ENCODE measurements around the gene MSL2. TPM values are rescaled to one million over a fixed set of nuclear protein-coding genes. Genes with fewer than 3 reads are reported as not detected.
"Not testable (repeated sequence)": the region's sequence is repeated elsewhere in the genome, so short reads cannot be mapped to it uniquely, and the experiment has no call there.

MSL2 gene, protein sequence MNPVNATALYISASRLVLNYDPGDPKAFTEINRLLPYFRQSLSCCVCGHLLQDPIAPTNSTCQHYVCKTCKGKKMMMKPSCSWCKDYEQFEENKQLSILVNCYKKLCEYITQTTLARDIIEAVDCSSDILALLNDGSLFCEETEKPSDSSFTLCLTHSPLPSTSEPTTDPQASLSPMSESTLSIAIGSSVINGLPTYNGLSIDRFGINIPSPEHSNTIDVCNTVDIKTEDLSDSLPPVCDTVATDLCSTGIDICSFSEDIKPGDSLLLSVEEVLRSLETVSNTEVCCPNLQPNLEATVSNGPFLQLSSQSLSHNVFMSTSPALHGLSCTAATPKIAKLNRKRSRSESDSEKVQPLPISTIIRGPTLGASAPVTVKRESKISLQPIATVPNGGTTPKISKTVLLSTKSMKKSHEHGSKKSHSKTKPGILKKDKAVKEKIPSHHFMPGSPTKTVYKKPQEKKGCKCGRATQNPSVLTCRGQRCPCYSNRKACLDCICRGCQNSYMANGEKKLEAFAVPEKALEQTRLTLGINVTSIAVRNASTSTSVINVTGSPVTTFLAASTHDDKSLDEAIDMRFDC
- total RNA-seq (16.0 TPM), polyA plus RNA-seq (ENCODE audit: insufficient read depth in 1 of 8, insufficient read length in 8 of 8, low replicate concordance in 1 of 8) (10 to 100 TPM; 19.1 to 34.7 (median 24.8) TPM)
- long read RNA-seq, donor 1, full-length matches to known transcripts = 2 of 2 reads
- long read RNA-seq, donor 1, partial matches to known transcripts = 0 of 2 reads
- long read RNA-seq, donor 1, other reads (novel, unspliced or antisense) = 0 of 2 reads
- long read RNA-seq, donor 2 = 0 reads
- long read RNA-seq, donor 3, full-length matches to known transcripts = 7 of 7 reads
- long read RNA-seq, donor 3, partial matches to known transcripts = 0 of 7 reads
- long read RNA-seq, donor 3, other reads (novel, unspliced or antisense) = 0 of 7 reads
- long read RNA-seq, donor 4, full-length matches to known transcripts = 4 of 11 reads
- long read RNA-seq, donor 4, partial matches to known transcripts = 7 of 11 reads
- long read RNA-seq, donor 4, other reads (novel, unspliced or antisense) = 0 of 11 reads
- long read RNA-seq, donor 5, full-length matches to known transcripts = 12 of 12 reads
- long read RNA-seq, donor 5, partial matches to known transcripts = 0 of 12 reads
- long read RNA-seq, donor 5, other reads (novel, unspliced or antisense) = 0 of 12 reads
- long read RNA-seq, donor 6, full-length matches to known transcripts = 15 of 15 reads
- long read RNA-seq, donor 6, partial matches to known transcripts = 0 of 15 reads
- long read RNA-seq, donor 6, other reads (novel, unspliced or antisense) = 0 of 15 reads
- long read RNA-seq, donor 7, full-length matches to known transcripts = 4 of 4 reads
- long read RNA-seq, donor 7, partial matches to known transcripts = 0 of 4 reads
- long read RNA-seq, donor 7, other reads (novel, unspliced or antisense) = 0 of 4 reads
- long read RNA-seq, donor 8, full-length matches to known transcripts = 2 of 2 reads
- long read RNA-seq, donor 8, partial matches to known transcripts = 0 of 2 reads
- long read RNA-seq, donor 8, other reads (novel, unspliced or antisense) = 0 of 2 reads
- long read RNA-seq, donor 9, full-length matches to known transcripts = 3 of 3 reads
- long read RNA-seq, donor 9, partial matches to known transcripts = 0 of 3 reads
- long read RNA-seq, donor 9, other reads (novel, unspliced or antisense) = 0 of 3 reads
- long read RNA-seq, donor 10, full-length matches to known transcripts = 4 of 4 reads
- long read RNA-seq, donor 10, partial matches to known transcripts = 0 of 4 reads
- long read RNA-seq, donor 10, other reads (novel, unspliced or antisense) = 0 of 4 reads
- long read RNA-seq, donor 11, full-length matches to known transcripts = 4 of 4 reads
- long read RNA-seq, donor 11, partial matches to known transcripts = 0 of 4 reads
- long read RNA-seq, donor 11, other reads (novel, unspliced or antisense) = 0 of 4 reads

DNA sequence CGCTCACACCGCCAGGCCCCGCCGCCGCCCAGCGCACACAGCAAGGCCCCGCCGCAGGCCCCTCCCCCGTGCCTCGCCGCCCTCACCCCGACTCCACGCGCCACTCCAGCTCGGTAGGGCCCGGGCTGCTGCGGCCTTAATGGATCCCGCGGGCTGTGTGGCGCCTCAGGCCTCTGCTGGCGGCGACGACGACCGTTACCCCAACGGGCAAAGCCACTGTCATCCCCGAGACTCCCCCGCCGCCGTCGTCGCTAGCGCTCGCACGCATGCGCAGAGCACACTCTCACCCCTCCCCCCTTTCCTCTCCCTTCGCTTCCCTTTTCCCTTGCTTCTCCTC lies at the start of gene MSL2:
Gene MSL2 (minus strand): TSS at position 272 of the 337 bp plus-strand sequence. CDS start 1,222 bp downstream, outside the sequence.
- H3K27me3 ChIP-seq (ENCODE audit: control insufficient read depth, insufficient read depth, low read length) = no peaks in the 10 kb centered on the region
- H3K4me1 ChIP-seq (ENCODE audit: control insufficient read depth, insufficient read depth, low read length) = peaks cover 9% of the 10 kb centered on the region
- WGBS (ENCODE audit: insufficient coverage) = under 1% methylated on average over 37 of the region's 37 CpGs
- no peaks in the 10 kb centered on the region for H3K36me3 ChIP-seq (ENCODE audit: control insufficient read depth, insufficient read depth, low read length)
- DNase-seq = no peak
- peak within 1 kb of the TSS; percentile 99 for H3K27ac ChIP-seq (ENCODE audit: low read length)
- no peaks in the 10 kb centered on the region for H3K9me3 ChIP-seq (replicated peaks; ENCODE audit: control insufficient read depth, low read depth, low read length)
- H3K4me3 ChIP-seq (ENCODE audit: low read length) = peak within 1 kb of the TSS; percentile 86

DNA sequence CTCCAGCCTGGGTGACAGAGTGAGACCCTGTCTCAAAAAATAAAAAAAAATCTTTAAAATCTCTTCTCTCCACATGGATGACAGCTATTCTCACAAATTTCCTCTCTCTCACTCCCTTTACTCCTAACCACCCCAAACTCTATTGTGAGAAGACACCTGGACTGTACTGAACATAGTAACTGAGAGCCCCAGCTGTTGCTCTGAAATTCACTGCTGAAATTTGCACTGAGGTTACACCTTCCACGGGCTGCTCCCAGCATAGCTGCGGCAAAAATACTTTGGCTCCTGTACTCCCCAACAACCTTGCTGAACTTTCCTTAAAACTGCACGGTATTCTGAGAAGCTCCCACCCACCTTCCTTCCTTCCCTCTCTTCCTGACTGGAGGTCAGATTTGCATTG lies 49.6 kb upstream of the MSL2 start:
- 36% methylated on average over 3 of the region's 3 CpGs for WGBS (ENCODE audit: insufficient coverage)
- DNase-seq = no peak
- H3K9me3 ChIP-seq (replicated peaks; ENCODE audit: control insufficient read depth, low read depth, low read length) = no peaks in the 10 kb centered on the region
- H3K27ac ChIP-seq (ENCODE audit: low read length) = no peak overlapping the region
- no peak overlapping the region for H3K4me3 ChIP-seq (ENCODE audit: low read length)
- peaks cover 5% of the 10 kb centered on the region for H3K4me1 ChIP-seq (ENCODE audit: control insufficient read depth, insufficient read depth, low read length)
- no peaks in the 10 kb centered on the region for H3K36me3 ChIP-seq (ENCODE audit: control insufficient read depth, insufficient read depth, low read length)
- H3K27me3 ChIP-seq (ENCODE audit: control insufficient read depth, insufficient read depth, low read length) = no peaks in the 10 kb centered on the region

DNA sequence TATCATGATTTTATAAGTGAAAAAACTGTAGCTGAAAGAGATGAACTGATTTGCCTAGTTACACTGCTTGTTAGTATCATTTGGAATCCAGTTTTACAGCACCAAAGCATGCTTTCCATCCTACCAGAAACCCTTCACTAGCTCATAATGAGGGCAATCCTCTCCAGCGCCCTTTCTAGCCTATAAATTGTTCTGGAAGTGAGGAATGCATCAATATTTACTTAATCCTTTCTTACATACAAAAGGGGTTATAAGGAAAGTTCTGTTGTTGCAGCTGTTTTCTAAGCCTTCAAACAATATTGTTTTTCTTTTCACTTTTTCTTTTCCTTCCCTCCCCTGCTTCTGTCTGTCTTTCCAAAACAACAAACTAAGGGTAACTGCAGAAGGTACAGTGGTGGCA lies 43.0 kb upstream of the MSL2 start:
- Histone ChIP-seq H3K36me3 (ENCODE audit: control insufficient read depth, insufficient read depth, low read length) (no peaks in the 10 kb centered on the region), H3K27ac (ENCODE audit: low read length) (no peak overlapping the region), H3K4me3 (ENCODE audit: low read length) (no peak overlapping the region), H3K27me3 (ENCODE audit: control insufficient read depth, insufficient read depth, low read length) (no peaks in the 10 kb centered on the region), H3K9me3 (replicated peaks; ENCODE audit: control insufficient read depth, low read depth, low read length) (no peaks in the 10 kb centered on the region), H3K4me1 (ENCODE audit: control insufficient read depth, insufficient read depth, low read length) (no peaks in the 10 kb centered on the region)
- no CpG with 5 or more reads among the region's 1 CpG for WGBS (ENCODE audit: insufficient coverage)
- no peak for DNase-seq

DNA sequence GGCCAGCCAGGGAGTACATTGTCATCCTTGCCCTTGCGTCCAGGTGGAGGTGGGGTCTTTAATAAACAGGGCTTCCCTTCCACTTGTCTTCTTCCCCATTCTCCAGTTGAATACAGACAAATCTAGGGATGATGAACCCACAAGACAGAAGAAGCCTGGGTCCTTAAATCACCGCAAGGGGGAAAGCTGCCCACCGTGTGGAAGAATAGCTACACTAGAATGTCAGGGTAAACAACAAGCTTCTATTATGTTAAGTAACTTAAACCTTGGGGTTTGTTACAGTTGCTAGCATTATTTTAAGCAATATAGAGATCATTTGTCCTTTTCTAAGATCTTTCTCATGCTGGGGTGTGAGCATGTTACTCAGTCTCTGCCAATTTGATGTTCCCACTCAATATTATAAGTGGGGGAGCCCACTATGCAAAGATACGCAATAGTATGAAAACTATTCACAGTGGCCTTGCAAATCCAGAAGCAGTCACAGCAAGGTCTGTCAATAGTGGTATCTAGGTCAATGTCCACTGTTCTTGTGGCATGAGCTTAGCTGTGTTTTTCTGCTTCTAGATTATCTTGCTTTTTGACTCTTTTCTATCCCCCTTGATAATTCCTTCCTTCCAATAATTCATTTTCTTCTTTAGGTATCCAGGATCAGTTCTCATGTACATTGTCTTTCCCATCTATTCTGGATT lies 42.0 kb upstream of the MSL2 start:
- no peak overlapping the region for H3K4me3 ChIP-seq (ENCODE audit: low read length)
- H3K27me3 ChIP-seq (ENCODE audit: control insufficient read depth, insufficient read depth, low read length) = no peaks in the 10 kb centered on the region
- no peaks in the 10 kb centered on the region for H3K4me1 ChIP-seq (ENCODE audit: control insufficient read depth, insufficient read depth, low read length)
- H3K36me3 ChIP-seq (ENCODE audit: control insufficient read depth, insufficient read depth, low read length) = no peaks in the 10 kb centered on the region
- no peaks in the 10 kb centered on the region for H3K9me3 ChIP-seq (replicated peaks; ENCODE audit: control insufficient read depth, low read depth, low read length)
- no CpG with 5 or more reads among the region's 4 CpGs for WGBS (ENCODE audit: insufficient coverage)
- no peak overlapping the region for H3K27ac ChIP-seq (ENCODE audit: low read length)
- DNase-seq = no peak

DNA sequence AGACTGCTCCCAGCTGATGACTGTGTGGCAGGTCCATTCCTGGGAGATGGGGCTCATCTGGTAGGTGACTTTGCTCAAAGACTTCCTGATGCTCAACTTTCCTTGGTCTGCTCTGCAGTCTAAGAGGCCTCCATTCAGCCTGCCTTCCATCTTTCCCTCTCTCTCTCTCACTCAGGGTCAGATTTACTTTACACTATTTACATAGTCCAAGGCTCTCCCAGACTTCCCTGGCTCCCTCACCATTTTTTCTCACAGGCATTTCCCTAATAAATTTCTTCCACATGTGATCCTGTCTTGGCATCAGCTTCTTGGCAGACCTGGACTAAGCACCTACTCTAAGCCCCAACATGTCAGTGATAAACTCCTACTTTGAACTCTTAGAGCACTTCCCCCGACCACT lies 41.0 kb upstream of the MSL2 start:
- no peak for DNase-seq
- H3K27ac ChIP-seq (ENCODE audit: low read length) = no peak overlapping the region
- no peaks in the 10 kb centered on the region for H3K4me1 ChIP-seq (ENCODE audit: control insufficient read depth, insufficient read depth, low read length)
- no peaks in the 10 kb centered on the region for H3K9me3 ChIP-seq (replicated peaks; ENCODE audit: control insufficient read depth, low read depth, low read length)
- H3K4me3 ChIP-seq (ENCODE audit: low read length) = no peak overlapping the region
- no CpG with 5 or more reads among the region's 1 CpG for WGBS (ENCODE audit: insufficient coverage)
- H3K27me3 ChIP-seq (ENCODE audit: control insufficient read depth, insufficient read depth, low read length) = no peaks in the 10 kb centered on the region
- H3K36me3 ChIP-seq (ENCODE audit: control insufficient read depth, insufficient read depth, low read length) = no peaks in the 10 kb centered on the region

DNA sequence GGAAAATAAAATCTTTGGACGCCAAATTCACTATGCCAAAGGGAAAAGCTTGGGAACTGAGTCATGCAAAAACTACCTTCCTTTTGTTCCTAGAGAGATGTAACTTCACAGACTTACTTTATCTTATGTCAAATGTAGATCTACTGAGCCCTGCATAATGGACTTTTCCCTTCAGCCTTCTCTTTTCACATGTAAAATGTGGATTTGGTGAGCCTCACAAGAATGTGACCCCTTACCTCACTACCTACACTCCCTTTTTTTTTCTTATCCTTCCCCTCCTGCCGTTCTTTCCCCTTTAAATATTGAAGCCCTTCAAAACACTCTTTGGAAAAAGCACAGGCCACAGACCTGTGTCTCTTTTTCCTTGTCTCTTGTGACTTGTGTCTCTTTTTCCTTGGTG lies 40.0 kb upstream of the MSL2 start:
- Histone ChIP-seq H3K9me3 (replicated peaks; ENCODE audit: control insufficient read depth, low read depth, low read length) (no peaks in the 10 kb centered on the region), H3K27me3 (ENCODE audit: control insufficient read depth, insufficient read depth, low read length) (no peaks in the 10 kb centered on the region), H3K4me3 (ENCODE audit: low read length) (no peak overlapping the region), H3K36me3 (ENCODE audit: control insufficient read depth, insufficient read depth, low read length) (no peaks in the 10 kb centered on the region), H3K4me1 (ENCODE audit: control insufficient read depth, insufficient read depth, low read length) (no peaks in the 10 kb centered on the region), H3K27ac (ENCODE audit: low read length) (no peak overlapping the region)
- WGBS (ENCODE audit: insufficient coverage) = 60% methylated on average over 1 of the region's 2 CpGs
- DNase-seq = no peak

DNA sequence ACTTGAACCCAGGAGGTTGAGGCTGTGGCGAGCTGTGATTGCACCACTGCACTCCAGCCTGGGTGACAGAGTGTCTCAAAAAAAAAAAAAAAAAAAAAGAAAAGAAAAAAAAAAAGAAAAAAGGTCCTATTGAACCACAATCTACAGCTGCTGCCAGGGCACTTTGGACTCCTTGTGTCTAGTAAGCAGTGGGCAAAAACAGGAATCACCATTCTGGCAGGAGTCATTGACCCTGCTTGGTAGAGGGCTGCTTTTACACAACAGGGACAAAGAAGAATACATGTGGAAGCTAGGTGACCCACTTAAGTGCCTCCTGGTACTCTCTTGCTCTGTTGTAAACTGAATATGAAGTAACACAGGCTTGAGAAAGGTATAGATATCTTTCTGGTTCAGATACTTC lies 39.4 kb upstream of the MSL2 start:
- Histone ChIP-seq H3K4me3 (ENCODE audit: low read length) (no peak overlapping the region), H3K36me3 (ENCODE audit: control insufficient read depth, insufficient read depth, low read length) (no peaks in the 10 kb centered on the region), H3K9me3 (replicated peaks; ENCODE audit: control insufficient read depth, low read depth, low read length) (no peaks in the 10 kb centered on the region), H3K27me3 (ENCODE audit: control insufficient read depth, insufficient read depth, low read length) (no peaks in the 10 kb centered on the region), H3K4me1 (ENCODE audit: control insufficient read depth, insufficient read depth, low read length) (no peaks in the 10 kb centered on the region), H3K27ac (ENCODE audit: low read length) (no peak overlapping the region)
- no peak for DNase-seq
- no CpG with 5 or more reads among the region's 1 CpG for WGBS (ENCODE audit: insufficient coverage)

DNA sequence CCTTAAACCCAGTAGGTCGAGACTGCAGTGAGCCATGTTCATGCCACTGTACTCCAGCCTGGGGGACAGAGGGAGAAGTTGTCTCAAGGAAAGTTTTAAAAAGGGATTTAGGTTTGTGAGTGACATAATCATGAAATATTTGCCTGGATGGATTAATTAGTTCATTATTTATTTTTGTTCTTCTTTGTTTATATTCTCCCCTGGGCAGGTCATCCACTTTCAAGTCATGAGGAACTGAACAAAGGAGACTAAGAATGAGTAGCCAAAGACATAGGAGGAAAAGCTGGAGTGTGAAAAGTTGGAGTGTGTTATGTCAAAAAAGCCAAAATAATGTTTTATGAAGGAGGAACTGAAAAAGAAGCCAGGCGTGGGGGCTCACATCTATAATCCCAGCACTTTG lies 36.3 kb upstream of the MSL2 start:
- no peaks in the 10 kb centered on the region for H3K4me1 ChIP-seq (ENCODE audit: control insufficient read depth, insufficient read depth, low read length)
- H3K4me3 ChIP-seq (ENCODE audit: low read length) = no peak overlapping the region
- H3K27ac ChIP-seq (ENCODE audit: low read length) = no peak overlapping the region
- WGBS (ENCODE audit: insufficient coverage) = 83% methylated on average over 2 of the region's 2 CpGs
- H3K36me3 ChIP-seq (ENCODE audit: control insufficient read depth, insufficient read depth, low read length) = no peaks in the 10 kb centered on the region
- H3K27me3 ChIP-seq (ENCODE audit: control insufficient read depth, insufficient read depth, low read length) = no peaks in the 10 kb centered on the region
- H3K9me3 ChIP-seq (replicated peaks; ENCODE audit: control insufficient read depth, low read depth, low read length) = no peaks in the 10 kb centered on the region
- no peak for DNase-seq

DNA sequence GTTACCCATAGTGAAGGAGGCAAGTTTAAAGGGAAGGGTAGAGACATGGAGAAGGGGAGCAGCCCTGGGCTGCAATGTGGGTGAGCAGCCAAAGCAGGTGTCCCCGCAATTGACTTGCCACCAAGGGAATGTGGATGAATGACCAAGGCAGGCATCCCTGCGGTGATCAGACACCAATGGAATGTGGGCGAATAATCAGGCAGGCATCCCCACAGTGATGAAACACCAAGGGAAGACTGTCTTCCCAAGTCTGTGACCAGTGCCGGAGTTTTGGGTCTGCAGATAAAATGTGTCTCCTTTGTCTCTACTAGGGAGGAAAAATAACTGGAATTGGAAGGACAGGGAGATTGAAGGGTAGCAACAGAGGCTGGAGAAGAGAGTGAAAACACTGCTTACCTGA lies 26.6 kb upstream of the MSL2 start:
- H3K4me3 ChIP-seq (ENCODE audit: low read length); H3K4me1 ChIP-seq (ENCODE audit: control insufficient read depth, insufficient read depth, low read length); H3K27me3 ChIP-seq (ENCODE audit: control insufficient read depth, insufficient read depth, low read length); H3K9me3 ChIP-seq (replicated peaks; ENCODE audit: control insufficient read depth, low read depth, low read length); H3K36me3 ChIP-seq (ENCODE audit: control insufficient read depth, insufficient read depth, low read length); H3K27ac ChIP-seq (ENCODE audit: low read length); DNase-seq: not testable (repeated sequence)
- 95% methylated on average over 4 of the region's 4 CpGs for WGBS (ENCODE audit: insufficient coverage)
